NCI-H2081 treated with DMSO at 0.1 percent for 48 hours (cell line): ENCODE results near the gene SUPT4H1.

Experiments
- DNase-seq: peaks from one replicate; lab custom pipeline; 2025; lab: John Stamatoyannopoulos, UW

Gene SUPT4H1

DNA sequence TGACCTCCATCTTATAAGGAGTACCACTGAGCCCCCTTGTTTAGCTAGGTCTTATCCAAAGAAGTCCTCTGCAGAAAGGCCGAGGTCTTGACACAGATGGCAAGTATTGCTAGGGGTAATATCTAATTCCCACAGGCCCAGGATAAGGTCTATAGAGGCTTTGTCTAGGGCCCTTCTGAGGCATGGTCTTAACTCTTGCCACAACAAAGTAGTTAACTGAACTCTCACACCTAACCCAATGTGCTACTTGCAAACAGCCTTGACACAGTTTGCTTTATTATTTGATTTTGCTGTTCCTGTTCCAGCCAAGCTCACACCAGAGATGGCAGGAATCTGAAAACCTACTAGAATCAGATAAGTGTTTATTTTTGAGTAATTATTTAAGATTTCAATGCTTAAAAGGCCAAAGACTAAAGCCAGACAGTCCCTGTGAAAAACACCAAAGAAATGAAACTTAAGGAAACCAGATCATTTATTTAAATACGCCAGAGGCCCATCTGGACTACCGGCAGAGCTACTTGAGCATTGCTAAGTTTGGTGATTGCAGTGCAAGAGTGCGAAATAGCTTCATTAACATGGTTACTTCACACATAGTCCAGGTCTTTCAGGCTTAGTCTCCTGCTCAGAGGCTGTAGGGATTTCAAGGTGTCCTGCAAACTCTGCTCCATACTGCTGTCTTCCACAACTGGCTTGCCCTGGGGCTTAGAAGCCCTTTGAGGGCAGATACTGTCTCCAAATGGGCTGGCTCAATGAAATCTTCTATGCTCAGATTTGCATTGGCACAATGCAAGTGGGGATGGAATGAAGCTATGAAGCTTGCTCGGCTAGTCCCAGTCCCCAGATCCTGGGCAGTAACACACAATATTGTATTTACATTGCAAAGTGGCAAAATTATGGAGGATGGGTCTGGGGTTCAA, 28.5 kb upstream of the SUPT4H1 start:
- no peak for DNase-seq

DNA sequence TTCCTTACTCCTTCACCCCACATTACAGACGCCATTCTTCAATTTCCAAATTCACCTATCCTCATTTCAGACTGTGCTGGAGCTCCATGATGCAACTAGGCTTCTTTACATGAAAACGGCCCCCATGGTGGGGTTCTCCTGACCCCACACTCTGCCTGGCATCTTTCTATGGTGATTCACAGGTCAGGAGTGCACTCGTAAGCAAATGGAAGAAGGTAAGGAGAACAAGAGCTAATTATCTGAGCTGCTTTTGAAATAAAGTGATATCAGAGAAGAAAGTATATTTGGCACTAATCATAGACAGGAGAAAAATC, 27.5 kb upstream of the SUPT4H1 start:
- no peak for DNase-seq

DNA sequence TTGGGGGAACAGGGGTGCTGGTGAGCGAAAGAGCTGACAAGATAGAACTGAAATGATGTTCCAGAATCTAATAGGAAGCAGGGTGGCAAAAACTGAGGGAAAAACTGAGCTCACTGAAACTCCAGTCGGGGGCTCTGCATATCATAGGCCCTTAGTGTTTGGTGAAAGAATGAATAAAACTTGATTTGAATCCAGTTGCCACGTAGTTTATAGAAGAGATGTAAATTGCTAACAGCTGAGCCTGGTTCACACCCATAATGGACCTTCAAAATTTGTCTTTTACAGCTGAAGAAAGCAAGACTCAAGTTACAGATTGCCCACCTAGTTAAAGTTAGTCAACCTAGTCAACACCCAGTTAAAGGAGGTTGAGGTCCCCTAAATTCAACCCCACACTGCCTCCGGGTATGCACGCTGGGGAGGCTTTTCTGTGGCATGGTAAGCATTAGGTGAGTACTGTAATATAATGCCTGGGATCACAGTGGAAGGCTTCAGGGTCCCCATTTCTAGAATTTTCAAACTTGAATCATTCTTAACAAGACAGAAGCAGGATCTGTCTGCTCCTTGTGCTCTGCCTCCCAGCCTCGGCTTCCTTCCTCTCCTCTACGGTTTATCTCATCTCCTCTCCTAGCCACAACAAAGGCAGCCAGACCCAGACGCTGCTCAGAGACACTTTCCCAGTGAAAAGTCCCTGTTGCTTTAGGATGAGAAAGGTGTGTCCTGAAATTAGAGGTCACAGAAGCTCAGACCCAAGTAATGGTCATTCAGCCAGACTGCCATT, 26.9 kb upstream of the SUPT4H1 start:
- DNase-seq = no peak

DNA sequence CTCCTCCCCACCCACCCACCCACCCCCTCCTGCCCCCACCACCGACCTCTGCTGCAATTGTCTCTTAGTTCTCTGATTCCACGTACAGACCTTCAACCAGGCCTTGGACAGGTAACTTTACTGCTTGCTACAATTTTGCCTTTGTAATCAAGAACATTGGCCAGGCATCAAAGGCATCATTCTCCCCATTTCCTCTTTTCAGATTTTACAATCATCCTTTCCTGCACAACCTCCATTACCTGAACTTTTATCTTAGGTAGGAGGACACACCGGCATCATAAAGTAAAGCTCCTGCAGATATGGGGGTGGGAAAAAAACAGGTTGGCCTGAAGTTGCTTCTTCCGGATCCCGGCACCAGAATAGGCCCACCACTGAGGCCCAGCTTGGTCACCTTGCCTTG, 25.7 kb upstream of the SUPT4H1 start:
- DNase-seq = no peak

DNA sequence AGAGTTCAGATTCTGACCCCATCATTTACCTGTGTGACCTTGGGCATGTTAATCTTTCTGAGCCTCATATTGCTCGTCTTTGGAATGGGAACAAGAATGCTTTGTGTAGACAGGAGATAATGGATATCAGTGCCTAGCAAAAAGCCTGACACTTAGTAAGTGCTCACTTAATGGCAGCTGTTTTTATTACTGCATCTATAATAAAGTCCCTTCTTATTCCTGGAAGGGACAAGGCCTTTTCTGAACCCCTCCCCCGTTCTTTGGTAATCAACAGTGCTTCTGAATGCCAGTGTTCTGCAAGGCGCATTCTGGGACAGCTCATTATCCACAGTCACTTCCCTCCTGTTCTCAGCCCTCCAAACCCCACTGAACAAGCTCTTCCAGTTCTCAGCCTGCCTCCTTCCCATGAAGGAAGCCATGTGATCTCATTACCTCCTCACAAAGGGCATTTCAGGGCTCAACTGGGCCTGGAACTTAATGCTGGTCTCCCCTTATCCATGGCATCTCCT, 25.1 kb upstream of the SUPT4H1 start:
- no peak for DNase-seq

DNA sequence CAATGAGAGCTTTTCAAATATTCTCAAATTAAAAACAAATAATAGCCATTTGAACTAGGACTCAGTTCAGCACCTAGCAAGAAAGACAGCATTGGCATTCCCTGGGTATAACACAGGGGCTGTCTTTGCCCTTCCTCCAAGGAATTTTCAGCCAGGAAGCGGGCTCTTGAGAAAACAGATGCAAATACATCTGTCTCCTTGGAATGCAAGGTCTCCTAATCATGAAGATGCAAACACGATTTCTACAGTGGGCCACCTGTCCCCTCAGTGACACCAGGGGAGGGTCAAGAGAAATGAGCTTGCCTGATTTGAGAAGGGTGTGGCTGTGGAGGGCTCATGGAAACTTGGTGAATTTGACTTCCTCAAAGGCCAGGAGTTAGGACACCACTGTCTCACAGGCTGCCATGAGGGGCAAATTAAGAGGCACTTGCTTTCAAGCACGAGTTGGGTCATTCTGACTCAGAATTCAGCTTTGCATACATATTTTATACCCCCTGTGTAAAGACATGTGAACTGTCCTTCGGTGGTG, 24.5 kb upstream of the SUPT4H1 start:
- DNase-seq = no peak

DNA sequence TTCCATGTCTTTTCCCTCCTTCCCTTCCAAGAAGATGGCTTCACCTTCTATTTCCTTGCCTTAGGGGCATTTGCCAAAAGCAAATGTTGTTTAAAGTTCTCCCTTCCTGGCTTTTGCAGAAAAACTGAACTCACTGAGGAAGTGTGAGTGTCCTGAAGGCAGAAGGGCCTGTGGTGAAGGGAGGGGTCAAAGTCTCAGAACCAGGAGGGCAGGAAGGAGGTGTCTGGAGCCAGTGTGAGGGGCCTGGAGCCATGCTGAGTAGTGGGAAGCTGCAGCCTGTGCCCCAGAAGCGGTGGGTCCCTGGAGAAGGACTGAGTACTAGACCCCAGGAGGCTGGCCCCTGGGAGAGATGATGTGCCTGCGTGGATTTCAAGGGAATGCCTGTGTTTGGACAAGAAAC, 23.8 kb upstream of the SUPT4H1 start:
- no peak for DNase-seq

DNA sequence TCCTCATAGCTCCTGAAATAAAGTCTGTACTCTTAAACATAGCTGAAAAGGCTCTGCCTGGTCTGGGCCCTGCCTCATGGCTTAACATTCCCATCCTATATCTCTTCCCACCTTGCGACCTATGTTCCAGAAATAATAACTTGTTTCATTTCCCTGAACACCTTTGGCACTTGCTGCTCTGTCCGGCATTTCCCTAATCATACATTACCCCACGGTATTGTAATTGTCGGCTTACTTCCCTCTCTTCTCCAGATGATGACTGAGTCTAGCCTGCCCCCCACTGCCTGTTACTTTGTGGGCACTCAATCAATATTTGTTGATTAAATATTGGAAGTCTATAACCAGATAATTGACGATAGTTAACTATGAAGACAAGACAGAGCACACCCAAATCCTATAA, 23.3 kb upstream of the SUPT4H1 start:
- no peak for DNase-seq

DNA sequence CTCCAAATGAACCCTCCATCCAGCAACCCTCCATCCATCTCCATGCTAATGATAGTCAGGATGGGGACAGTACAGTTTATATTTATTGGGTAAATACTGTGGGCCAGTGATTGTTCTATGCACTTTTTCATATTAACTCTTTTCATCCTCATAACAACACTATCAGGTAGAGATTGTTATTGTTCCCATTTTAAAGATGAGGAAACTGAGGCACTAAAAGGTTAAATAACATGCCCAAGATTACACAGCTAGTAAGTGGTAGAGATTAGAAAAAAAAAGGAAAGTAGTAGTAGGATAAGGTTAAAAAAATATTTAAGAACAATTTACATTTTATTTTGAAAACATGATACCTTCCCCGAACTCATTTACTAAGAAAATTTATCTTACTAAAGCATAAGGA, 21.9 kb upstream of the SUPT4H1 start:
- no peak for DNase-seq

DNA sequence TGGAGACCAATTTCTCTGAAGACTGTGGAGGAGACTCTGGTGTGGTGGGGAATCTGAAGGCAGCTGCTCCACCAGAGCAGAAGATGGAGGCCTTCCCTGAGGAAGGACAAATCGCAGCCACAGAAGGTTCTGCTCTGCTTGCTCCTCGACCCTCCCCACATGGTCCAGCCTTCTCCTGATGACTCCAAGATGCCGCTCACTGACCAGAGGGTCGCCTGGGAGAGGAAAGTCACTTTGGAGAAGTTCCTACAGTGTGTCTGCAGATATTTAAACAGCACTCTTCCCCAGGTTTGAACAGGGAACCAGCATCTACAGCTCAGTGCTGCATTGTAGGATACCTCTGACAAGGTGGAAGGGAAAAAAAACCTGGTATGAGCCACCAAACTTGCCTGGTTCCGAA, 21.0 kb upstream of the SUPT4H1 start:
- DNase-seq = no peak

DNA sequence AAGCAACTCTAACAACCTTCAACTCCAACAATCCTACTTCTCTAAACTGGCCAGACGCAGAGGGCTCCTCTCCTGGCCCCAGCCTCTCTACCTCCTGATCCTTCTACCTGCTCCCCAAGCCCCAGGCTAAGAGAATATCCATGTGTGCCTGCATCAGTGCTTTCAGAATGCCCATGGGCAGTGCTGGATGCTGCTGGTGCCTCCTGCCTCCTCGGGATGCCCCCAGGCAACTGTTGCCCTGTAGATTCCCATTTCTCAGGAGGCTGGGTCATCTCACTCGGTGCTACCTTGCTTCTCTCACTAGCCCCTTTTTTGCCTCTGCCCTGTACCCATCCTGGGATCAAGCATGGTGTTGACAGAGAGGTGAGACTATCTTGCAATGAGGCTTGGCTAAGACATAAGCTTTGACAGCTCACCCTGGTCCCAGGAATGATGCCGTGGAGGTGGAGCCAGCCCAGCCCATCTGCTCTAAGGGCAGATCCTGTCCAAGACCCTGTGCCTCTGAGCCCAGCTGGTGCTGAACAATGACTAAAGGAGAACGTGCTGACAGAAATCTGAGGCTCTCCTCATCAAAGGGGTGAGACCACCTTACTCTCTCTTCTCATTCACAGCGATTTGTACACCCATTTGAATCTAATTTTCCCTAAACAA, 19.4 kb upstream of the SUPT4H1 start:
- no peak for DNase-seq

DNA sequence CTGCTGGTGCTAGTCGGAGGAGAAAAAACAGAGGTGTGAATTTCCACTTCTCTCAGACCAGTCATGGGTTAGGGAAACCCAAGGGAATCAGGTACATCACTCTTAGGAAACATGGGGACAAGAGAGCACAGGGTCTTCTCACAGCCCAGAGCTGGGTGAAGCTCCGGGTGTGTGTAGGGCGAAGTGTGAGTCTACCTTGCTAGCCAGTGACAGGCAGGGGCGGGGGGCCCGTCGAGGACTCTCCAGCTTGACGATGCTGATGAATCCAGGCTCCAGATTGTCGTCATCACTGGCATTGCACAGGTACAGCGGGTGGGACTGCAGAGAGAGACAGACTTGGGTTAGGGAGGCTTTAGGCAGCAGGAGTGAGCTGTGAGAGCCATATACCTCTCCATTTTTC, 18.7 kb upstream of the SUPT4H1 start:
- no peak for DNase-seq

DNA sequence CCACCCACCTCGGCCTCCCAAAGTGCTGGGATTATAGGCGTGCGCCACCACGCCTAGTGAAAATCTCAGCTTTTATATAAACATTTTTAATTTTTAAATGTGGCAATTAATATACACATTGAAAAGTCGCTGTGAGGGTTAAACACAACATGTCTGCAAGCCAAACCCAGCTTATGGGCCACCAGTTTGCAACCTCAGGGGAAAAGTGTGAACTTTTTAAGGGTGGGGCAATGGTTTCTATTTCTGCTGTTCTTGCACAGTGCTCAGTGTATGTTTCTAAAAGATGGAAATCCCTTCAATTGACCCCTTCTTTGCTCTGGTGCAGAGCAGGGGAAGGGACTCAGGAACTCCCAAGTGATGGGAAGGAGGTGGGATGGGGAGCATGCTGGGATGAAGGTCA, 18.3 kb upstream of the SUPT4H1 start:
- no peak for DNase-seq

DNA sequence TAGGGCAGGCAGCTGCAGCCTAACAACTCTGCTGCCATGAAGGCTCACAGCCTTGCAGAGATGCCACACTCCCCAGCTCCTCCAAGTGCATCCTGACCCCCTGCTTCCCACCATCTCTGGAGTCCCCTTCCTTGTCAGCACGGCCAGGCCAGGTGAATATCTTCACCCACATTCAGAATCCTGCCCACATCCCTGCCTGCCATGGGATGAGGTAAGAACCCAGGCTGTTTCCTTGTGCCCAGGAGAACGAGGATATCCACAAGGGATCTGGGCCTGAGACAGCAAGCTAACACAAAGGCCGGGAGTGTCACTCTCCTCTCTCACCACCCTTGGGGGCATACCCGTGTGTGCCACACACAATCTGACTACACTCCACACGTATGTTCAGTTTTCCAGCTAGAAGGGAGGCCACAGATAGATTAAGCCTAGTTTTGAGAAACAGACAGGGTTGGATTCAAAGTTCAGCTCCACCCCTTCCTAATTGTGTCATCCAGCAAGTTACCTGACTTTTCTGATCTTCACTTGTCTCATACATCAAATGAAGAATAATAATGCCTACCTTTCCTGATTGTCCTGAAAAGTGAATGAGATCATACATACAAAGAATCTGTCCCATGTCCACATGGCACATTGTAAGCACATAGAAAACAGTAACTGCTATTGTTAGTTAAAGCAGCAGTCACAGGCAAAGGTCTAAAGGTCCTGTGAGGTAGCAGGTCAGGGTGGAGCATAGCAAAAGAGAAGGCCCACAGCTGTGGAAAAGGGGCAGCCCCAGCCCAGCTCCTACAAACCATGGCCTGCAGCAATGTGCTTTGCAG, 17.4 kb upstream of the SUPT4H1 start:
- no peak for DNase-seq

DNA sequence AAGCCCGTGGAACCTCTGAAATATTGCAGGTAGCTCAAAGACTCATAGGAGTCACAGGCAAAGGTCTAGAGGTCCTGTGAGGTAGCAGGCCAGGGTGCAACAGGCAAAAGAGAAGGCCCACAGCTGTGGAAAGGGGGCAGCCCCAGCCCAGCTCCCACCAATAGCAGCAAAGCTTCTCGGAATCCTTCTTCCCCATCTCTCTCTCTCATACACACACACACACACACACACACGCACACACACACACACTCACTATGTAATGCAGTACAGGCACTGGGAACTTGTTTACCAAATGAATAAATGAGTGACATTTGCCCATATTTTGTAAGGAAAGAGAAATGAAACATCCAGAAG, 16.8 kb upstream of the SUPT4H1 start:
- no peak for DNase-seq

DNA sequence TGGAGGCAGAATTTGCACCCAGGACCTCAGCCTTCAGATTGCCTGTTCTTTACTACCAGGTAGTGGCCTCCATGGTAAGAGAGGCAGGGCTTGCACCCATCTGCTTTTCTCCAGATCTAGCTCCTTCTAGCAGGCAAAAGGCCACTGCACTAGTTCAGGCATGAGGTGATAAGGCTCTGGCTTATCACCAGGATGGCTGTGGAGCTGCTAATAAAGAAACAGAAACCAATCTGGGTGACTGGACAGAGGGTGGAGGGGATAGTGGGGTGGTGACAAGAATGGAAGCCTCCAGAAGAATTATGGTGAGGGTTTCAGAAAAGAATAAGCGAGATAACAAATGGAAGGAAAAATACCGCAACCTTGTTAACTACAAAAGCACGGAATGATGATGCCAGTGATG, 15.5 kb upstream of the SUPT4H1 start:
- DNase-seq = no peak

DNA sequence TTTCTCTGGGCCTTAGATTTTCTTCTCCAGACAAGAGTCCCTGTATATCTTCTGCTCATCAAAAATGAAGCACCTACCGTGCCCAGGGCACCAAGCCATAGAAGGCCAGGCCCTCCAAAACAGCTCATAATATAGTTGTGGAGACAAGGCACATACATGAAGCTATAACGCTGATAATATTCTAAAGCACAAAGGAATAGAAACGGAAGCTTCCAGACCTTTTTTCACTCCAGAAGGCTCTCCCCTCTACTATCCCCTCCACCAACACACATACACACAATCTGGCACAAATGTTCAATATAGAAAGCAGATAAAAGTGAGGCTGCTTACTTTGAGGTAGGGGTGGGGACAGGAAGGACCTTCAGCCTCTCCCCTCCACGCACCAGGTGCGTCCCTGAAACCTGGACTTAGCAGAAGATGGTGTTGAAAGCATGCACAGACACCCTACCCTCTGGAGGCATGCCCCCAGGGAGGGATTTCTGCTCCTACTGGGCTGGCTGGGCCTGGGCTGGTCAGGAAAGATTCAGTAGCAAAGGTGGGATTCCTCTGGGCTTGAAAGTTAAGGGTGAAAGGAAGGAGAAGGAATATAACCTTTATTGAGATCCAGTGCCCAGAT, 14.1 kb upstream of the SUPT4H1 start:
- DNase-seq = no peak

DNA sequence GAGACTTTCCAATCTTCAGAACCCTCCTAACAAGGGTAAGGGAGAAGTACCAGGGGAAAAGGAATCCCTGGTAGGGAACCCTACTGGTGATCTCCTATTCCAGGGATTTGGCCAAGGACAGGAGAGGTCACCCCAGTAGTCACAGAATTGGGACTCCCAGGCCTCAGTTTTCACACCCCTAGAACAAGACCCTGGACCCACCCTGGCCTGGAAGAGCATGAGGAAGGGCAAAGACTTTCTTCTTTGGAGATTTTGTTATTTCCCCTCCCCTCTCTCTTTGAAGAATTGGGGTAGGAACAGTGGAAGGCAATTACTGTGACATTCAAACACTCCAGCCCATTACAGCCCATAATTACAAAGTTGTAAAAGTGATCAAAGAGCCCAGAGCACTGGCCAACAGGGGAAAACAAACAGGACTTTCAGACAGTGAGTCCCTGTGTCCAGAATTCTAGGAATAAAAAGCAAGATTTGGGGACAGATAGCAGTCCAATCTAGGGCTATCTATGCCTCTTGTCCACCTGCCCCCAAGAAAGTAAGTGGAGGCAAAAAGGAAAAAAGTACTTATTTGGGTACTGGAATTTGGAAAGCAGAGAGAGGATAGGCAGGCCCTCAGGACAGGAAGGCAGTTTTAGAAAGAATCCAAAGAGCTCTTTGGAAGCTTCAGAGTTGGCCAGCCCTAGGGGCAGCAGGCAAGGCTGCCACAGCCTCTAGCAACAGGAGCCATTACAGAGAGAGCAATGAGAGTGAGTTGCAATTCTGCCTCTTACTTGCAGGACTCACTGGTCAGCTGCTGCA, 13.4 kb upstream of the SUPT4H1 start:
- no peak for DNase-seq

DNA sequence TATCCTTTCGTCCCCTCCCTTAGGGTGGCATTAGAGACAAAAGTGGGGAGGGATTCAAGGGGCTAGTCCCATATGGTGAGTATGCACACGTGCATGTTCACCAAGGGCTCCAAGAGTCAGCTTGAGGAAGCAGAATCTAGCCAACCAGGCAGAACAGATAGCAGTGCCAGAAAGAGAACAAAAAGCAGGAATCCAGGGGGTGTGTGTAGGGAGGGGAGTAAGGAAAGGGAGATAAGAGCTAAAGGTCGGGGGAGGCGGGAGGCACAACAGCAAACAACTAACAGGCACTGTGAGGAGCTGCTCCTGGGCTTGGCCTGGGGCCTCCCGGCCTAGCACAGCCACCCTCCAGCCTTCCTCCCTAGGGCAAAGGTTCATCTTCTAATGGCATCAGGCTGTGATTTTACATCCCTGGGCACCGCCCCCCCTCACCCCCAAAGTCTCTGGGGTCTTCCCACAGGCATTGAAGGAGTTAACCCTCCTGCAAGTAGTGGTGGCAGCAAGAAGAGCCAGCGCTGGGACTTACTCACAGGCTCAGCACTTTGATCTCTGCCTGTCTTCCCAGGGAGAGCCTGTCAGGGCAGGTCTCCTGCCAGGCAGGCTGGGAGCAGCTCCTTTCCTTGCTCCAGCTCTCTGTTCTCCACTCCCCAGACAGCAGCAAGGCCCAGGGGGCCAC, 12.4 kb upstream of the SUPT4H1 start:
- DNase-seq = no peak
